ENCODE measurements around the gene ISL2. TPM values are rescaled to one million over a fixed set of nuclear protein-coding genes. Genes with fewer than 3 reads are reported as not detected.

The ISL2 gene
- total RNA-seq, 4 donors from 2014 or later, result 1.3 to 1.4 TPM; not detected in 2

DNA sequence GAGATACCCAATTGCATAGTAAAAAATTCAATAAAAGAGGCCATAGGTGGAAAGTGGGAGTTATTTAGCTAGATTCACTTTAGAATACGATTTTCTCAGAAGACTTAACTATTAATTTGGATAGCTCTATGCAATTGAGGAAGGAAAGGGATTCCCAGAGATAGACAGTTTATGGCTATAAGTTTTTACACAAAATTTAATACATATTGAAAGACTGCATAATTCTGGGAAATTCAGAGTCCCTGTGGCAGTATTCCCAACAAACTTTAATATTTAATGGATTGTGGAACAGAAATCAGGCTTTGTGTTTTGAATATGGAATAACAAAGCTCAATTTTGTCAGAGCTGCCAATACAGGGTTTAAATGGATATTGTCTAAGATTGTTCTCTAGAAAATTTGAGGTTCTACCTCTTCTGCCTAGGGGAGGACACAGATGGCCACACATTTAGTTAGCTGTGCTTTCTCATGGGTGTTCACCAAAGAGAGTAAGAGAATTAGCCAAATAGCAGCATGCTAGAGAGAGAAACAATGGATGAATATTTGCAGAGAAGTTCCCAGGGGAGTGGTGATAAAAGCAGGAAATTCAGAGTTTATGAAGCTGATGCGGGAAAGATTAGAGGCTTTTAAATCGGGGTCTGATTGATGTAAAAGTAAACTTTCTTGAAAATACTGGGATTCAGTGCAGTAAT lies 8.5 kb downstream of the ISL2 start:
- 20 to 30% methylated on average over 3 of the region's 3 CpGs for WGBS, 2 donors (ENCODE audit: low coverage in 1 of 2)
- H3K36me3 ChIP-seq, result no peaks in the 10 kb centered on the region
- intact Hi-C loops (cut with DNase I; ENCODE audit: low total_unique reads) (no loop called here), in situ Hi-C loops (cut with MboI; ENCODE audit: low pct_ligation_motif_present in 1 of 4, low pct_unique_long_range_greater_than_20kb in 1 of 4, low sequenced_read_pairs in 3 of 4) (loop anchor here in 1 of 4 donors (25.0 kb wide), 1 partner anchor 158 kb away; no protein-coding TSS in a partner anchor)
- no peak overlapping the region for H3K4me3 ChIP-seq
- peak overlapping the region in 2 of 4 donors; percentile 86 for H3K27ac ChIP-seq
- no peaks in the 10 kb centered on the region for H3K9me3 ChIP-seq
- TF ChIP-seq, protein P1, sequence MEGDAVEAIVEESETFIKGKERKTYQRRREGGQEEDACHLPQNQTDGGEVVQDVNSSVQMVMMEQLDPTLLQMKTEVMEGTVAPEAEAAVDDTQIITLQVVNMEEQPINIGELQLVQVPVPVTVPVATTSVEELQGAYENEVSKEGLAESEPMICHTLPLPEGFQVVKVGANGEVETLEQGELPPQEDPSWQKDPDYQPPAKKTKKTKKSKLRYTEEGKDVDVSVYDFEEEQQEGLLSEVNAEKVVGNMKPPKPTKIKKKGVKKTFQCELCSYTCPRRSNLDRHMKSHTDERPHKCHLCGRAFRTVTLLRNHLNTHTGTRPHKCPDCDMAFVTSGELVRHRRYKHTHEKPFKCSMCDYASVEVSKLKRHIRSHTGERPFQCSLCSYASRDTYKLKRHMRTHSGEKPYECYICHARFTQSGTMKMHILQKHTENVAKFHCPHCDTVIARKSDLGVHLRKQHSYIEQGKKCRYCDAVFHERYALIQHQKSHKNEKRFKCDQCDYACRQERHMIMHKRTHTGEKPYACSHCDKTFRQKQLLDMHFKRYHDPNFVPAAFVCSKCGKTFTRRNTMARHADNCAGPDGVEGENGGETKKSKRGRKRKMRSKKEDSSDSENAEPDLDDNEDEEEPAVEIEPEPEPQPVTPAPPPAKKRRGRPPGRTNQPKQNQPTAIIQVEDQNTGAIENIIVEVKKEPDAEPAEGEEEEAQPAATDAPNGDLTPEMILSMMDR (IDR thresholded peaks at IDR 0.05), result no peak
- no peak for TF ChIP-seq POLR2A (IDR thresholded peaks at IDR 0.05)
- TF ChIP-seq EP300 (IDR thresholded peaks at IDR 0.05; ENCODE audit: low read depth), result no peak
- no peak for TF ChIP-seq POLR2AphosphoS5 (IDR thresholded peaks at IDR 0.05)
- peaks cover 0 to 67% (median 51%) of the 10 kb centered on the region in 4 donors for H3K4me1 ChIP-seq
- H3K27me3 ChIP-seq, result peaks cover 88% of the 10 kb centered on the region
- no peak for DNase-seq

DNA sequence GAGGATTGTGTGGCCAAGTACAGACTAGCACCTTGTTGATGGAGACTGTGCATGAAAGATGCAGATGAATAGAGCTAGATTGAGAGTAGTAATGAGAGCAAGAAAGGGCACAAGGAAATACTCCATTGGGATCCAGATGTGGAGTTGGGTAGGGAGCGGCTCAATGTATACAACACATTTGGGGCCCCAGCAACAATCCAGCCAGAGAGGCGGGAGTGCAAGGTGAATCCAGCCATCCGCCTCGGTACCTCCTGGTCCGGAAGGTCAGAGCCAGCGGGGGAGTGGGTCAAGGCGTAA lies 9.0 kb downstream of the ISL2 start:
- Histone ChIP-seq H3K9me3 (no peaks in the 10 kb centered on the region), H3K27me3 (peaks cover 83% of the 10 kb centered on the region), H3K36me3 (no peaks in the 10 kb centered on the region), H3K4me1 (peaks cover 0 to 62% (median 46%) of the 10 kb centered on the region in 4 donors), H3K27ac (peak overlapping the region in 3 of 4 donors; percentile 77 to 86 (median 86)), H3K4me3 (peak overlapping the region in 2 of 4 donors; percentile 48 to 73)
- 32 to 55% methylated on average over 3 to 7 of the region's 7 CpGs for WGBS, 2 donors (ENCODE audit: low coverage in 1 of 2)
- no peak for DNase-seq
- in situ Hi-C loops (cut with MboI; ENCODE audit: low pct_ligation_motif_present in 1 of 4, low pct_unique_long_range_greater_than_20kb in 1 of 4, low sequenced_read_pairs in 3 of 4) (loop anchor here in 1 of 4 donors (25.0 kb wide), 1 partner anchor 158 kb away; no protein-coding TSS in a partner anchor), intact Hi-C loops (cut with DNase I; ENCODE audit: low total_unique reads) (no loop called here)
- TF ChIP-seq, protein P1 (IDR thresholded peaks at IDR 0.05), result no peak
- no peak for TF ChIP-seq POLR2A (IDR thresholded peaks at IDR 0.05)
- no peak for TF ChIP-seq POLR2AphosphoS5 (IDR thresholded peaks at IDR 0.05)
- TF ChIP-seq EP300 (IDR thresholded peaks at IDR 0.05; ENCODE audit: low read depth), result no peak

DNA sequence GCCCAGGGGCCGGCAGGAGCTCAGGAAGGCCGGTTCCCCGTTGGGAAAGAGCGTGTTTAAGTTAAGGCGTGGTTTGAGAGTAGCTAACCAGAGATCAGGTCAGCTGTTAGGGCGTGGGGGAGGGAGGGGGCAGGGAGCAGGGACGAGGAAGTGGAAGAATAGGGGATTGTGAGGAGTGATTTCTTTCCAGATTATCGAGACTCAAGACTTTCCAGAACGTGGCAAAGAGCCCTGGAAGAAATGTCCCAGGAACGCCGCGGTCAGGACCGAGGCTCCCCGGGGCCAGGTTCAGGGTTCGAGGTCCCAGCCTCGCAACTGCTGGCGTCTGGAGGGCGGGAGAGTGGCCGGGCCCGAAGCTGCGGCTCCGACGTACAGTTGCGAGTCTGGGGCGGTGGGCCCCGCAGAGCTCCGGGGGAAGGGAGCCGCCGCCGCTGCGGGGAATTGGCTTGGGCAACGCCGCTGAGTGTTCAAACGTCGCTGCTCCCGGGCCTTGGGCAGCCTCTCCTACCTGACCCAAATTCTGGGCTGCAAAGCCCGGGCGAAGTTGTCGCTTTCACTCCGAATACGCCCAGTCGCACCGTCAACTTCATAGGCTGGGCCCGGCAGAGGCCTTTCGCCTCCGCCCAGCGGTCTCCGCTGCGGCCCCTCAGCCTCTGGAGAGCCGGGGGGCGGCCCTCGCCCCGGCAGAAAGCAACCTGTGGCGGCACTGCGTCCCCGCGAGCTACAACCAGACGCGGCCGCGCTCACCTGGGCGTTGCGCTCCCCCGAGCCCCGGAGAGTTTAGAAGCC lies 9.5 kb downstream of the ISL2 start:
- DNase-seq, result peak; percentile 81
- TF ChIP-seq EP300 (IDR thresholded peaks at IDR 0.05; ENCODE audit: low read depth) (no peak), POLR2A (IDR thresholded peaks at IDR 0.05) (peak; percentile 71), POLR2AphosphoS5 (IDR thresholded peaks at IDR 0.05) (peak in 2 of 3 donors; percentile 25 to 51)
- TF ChIP-seq, protein P1 (IDR thresholded peaks at IDR 0.05), result no peak
- Histone ChIP-seq H3K36me3 (no peaks in the 10 kb centered on the region), H3K9me3 (no peaks in the 10 kb centered on the region), H3K4me1 (peaks cover 0 to 57% (median 41%) of the 10 kb centered on the region in 4 donors), H3K4me3 (peak overlapping the region; percentile 33 to 73 (median 50)), H3K27me3 (peaks cover 78% of the 10 kb centered on the region), H3K27ac (peak overlapping the region; percentile 69 to 86 (median 82))
- intact Hi-C loops (cut with DNase I; ENCODE audit: low total_unique reads), result no loop called here
- in situ Hi-C loops (cut with MboI; ENCODE audit: low pct_ligation_motif_present in 1 of 4, low pct_unique_long_range_greater_than_20kb in 1 of 4, low sequenced_read_pairs in 3 of 4), result loop anchor here in 1 of 4 donors (25.0 kb wide), 1 partner anchor 159 kb away; no protein-coding TSS in a partner anchor
- 7 to 29% methylated on average over 9 to 38 of the region's 65 CpGs for WGBS, 2 donors (ENCODE audit: low coverage in 1 of 2)
